MCF 10A (cell line): ENCODE measurements around the gene PPP1R1B. TPM values are rescaled to one million over a fixed set of nuclear protein-coding genes. Genes with fewer than 3 reads are reported as not detected.

Experiments used
- BruUV-seq: library from RNA; stranded (reverse); fragments of 400-500 nt; replicated peaks from 2 replicates; lab custom pipeline; 2021; lab: Mats Ljungman, UMichigan
- CTCF ChIA-PET: fragments of 300-600 bp; sonication (Branson Sonifier 250); formaldehyde crosslinking; extraction: SDS; loops from one replicate; lab custom pipeline; 2021; ENCODE audit warnings: antibody characterized with exemption, inconsistent platforms; lab: Yijun Ruan, JAX
- POLR2A ChIA-PET: fragments of 300-600, 350-650 bp; sonication (Branson Sonifier 250); formaldehyde crosslinking; extraction: SDS; loops from one replicate; lab custom pipeline; 2020; ENCODE audit warnings: antibody characterized with exemption, inconsistent platforms; lab: Yijun Ruan, JAX
- DNase-seq: peaks from one replicate; pipeline ENCODE4 v3.0.0-alpha.2; 2018; ENCODE audit not compliant: unreplicated experiment
- H3K27ac Mint-ChIP-seq: one replicate; pipeline ENCODE4 v1.8.0; 2022; ENCODE audit warnings: mild to moderate bottlenecking, low read depth, mixed read lengths; ENCODE audit not compliant: unreplicated experiment
- H3K27me3 Mint-ChIP-seq: one replicate; pipeline ENCODE4 v1.8.0; 2022; ENCODE audit warnings: mixed read lengths; ENCODE audit not compliant: insufficient read depth, unreplicated experiment
- H3K36me3 Mint-ChIP-seq: one replicate; pipeline ENCODE4 v1.8.0; 2022; ENCODE audit warnings: mild to moderate bottlenecking, moderate library complexity, mixed read lengths; ENCODE audit not compliant: insufficient read depth, unreplicated experiment
- H3K4me1 Mint-ChIP-seq: one replicate; pipeline ENCODE4 v1.8.0; 2022; ENCODE audit warnings: mixed read lengths; ENCODE audit not compliant: insufficient read depth, unreplicated experiment
- H3K4me3 Mint-ChIP-seq: one replicate; pipeline ENCODE4 v1.8.0; 2022; ENCODE audit warnings: mild to moderate bottlenecking, moderate library complexity, mixed read lengths; ENCODE audit not compliant: unreplicated experiment
- H3K9me3 Mint-ChIP-seq: one replicate; pipeline ENCODE4 v1.8.0; 2022; ENCODE audit warnings: mixed read lengths; ENCODE audit not compliant: unreplicated experiment
- intact Hi-C: fragments of 100-400 bp; cut with micrococcal nuclease; formaldehyde crosslinking; loops from 2 replicates; pipeline ENCODE4 v1.14.1; 2022
- total RNA-seq: library from RNA; stranded (reverse); gene quantifications from 2 replicates; pipeline ENCODE4 v1.2.3, GENCODE V29; 2022
- TF ChIP-seq, protein P1 (sequence below): fragments of 200-600 bp; IDR thresholded peaks from one replicate; pipeline ENCODE4 v1.8.0; 2022; ENCODE audit warnings: antibody characterized with exemption, mild to moderate bottlenecking; ENCODE audit not compliant: unreplicated experiment

Gene PPP1R1B
- total RNA-seq, 1 experiment from 2014 or later: not detected

DNA sequence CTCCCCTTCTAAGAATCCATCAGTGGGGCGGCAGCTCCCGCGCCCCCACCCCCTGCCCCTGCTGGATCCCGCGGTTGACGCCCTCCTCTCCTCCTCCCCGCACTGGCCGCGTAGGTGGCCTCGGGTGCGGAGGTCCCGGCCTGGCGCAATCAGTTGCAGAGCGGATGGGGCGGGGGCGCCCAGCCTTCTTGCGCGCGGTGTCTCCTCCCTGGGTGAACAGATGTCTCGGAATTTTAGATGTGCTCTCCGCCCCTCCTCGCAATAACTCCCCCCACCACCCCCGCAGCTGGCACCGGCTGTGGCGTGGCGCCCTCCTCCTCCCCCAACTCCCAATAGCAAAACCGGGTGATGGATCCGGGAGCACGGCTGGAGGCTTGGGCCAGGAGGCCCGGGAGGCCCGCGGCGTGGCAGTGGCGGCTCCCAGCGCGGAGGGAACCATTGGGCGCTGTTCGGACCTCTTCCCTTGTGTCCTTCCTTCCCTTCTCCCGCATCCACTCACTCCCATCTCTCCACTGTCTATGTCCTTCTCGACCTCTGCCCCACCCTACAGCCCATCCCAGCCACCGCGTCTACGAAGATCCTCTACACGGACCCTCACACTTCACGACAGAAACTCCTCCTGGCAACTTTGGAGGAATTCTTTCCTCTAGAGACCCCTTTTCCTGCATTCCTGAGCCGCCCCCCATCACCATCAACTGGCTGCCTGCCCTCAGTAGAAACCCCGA is 30.0 kb upstream of the PPP1R1B start:
- ChIA-PET CTCF (interaction anchor here (0.6 kb wide), 1 partner anchor 27 kb away, joined by 5 read pairs; no protein-coding TSS in a partner anchor), POLR2A (no interaction called here)
- intact Hi-C loops: no loop called here
- H3K27me3 Mint-ChIP-seq: peaks cover 99% of the 10 kb centered on the region
- BruUV-seq: no TSS peak
- no peak overlapping the region for H3K4me3 Mint-ChIP-seq
- H3K4me1 Mint-ChIP-seq: no peaks in the 10 kb centered on the region
- H3K9me3 Mint-ChIP-seq: peaks cover 7% of the 10 kb centered on the region
- TF ChIP-seq, protein P1, sequence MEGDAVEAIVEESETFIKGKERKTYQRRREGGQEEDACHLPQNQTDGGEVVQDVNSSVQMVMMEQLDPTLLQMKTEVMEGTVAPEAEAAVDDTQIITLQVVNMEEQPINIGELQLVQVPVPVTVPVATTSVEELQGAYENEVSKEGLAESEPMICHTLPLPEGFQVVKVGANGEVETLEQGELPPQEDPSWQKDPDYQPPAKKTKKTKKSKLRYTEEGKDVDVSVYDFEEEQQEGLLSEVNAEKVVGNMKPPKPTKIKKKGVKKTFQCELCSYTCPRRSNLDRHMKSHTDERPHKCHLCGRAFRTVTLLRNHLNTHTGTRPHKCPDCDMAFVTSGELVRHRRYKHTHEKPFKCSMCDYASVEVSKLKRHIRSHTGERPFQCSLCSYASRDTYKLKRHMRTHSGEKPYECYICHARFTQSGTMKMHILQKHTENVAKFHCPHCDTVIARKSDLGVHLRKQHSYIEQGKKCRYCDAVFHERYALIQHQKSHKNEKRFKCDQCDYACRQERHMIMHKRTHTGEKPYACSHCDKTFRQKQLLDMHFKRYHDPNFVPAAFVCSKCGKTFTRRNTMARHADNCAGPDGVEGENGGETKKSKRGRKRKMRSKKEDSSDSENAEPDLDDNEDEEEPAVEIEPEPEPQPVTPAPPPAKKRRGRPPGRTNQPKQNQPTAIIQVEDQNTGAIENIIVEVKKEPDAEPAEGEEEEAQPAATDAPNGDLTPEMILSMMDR: no peak
- DNase-seq: no peak
- no peaks in the 10 kb centered on the region for H3K36me3 Mint-ChIP-seq
- no peak overlapping the region for H3K27ac Mint-ChIP-seq

DNA sequence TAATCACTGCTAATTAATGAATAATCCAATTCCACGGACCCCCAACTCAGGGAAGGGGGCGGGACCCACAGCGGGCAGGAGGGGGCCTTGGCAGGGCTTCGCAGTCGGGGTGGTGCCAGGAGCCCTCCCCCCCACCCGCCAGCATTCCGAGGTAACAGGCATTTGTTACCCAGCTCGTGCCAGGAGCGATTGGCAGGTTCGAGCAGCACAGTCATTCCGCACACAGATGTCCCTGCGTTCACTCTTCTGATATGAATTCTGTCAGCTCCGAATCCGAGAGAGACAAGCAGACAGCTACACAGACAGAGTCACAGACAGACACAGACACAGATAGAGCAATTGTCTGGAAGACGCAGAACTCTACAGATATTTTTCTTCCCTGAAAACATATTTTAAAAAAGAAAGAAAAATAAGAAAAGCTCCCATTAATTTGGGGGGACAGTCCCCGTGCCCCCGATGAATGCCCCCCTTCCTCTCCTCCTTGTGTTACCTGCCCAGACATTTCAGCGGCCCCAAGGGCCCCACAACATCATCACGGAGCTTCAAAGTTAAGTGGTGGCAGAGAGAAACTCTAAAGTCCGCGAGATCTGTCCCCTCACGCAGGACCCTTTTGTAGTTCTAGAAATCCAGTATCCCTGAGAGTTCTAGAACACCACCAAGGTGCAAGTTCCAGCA is 29.2 kb upstream of the PPP1R1B start:
- CTCF ChIA-PET: interaction anchor here (0.7 kb wide), 1 partner anchor 103 kb away, joined by 3 read pairs; no protein-coding TSS in a partner anchor
- POLR2A ChIA-PET: interaction anchor here (0.6 kb wide), 1 partner anchor 21 kb away, joined by 3 read pairs; no protein-coding TSS in a partner anchor

DNA sequence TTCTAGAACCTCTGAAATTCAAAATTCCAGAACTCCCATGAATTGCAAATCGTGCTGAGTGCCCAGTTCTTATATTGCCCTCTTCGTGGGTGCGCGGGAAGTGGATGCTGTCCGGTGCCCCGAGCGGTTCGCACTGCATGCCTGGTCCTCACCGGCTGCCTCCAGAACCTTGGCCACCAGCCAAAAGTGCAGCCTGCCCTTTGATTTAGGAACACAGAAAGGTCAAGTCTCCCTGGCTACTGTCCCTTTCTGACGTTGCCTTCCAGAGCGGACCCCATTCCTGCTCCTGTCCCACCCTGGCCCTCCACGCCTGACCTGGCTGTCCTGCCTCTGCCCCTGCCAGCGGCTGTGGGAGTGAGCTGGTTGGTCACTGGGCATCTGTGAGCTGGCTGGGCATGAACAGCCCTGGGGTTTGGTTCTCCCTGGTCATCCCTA is 28.7 kb upstream of the PPP1R1B start:
- H3K36me3 Mint-ChIP-seq: no peaks in the 10 kb centered on the region
- CTCF ChIA-PET: interaction anchor here (0.7 to 1.9 kb wide), 2 partner anchors 23 to 103 kb away, joined by 3 to 5 read pairs; no protein-coding TSS in a partner anchor
- peaks cover 99% of the 10 kb centered on the region for H3K27me3 Mint-ChIP-seq
- no peak overlapping the region for H3K4me3 Mint-ChIP-seq
- no TSS peak for BruUV-seq
- no peak overlapping the region for H3K27ac Mint-ChIP-seq
- peaks cover 5% of the 10 kb centered on the region for H3K9me3 Mint-ChIP-seq
- peaks cover under 1% of the 10 kb centered on the region for H3K4me1 Mint-ChIP-seq
- TF ChIP-seq, protein P1: no peak
- POLR2A ChIA-PET: no interaction called here
- intact Hi-C loops: no loop called here
- DNase-seq: no peak

More for the DNA sequence above, 29.2 kb upstream of the PPP1R1B start:
- no peaks in the 10 kb centered on the region for H3K36me3 Mint-ChIP-seq
- no peak overlapping the region for H3K4me3 Mint-ChIP-seq
- intact Hi-C loops: no loop called here
- BruUV-seq: no TSS peak
- peaks cover 7% of the 10 kb centered on the region for H3K9me3 Mint-ChIP-seq
- no peak for DNase-seq
- no peak overlapping the region for H3K27ac Mint-ChIP-seq
- TF ChIP-seq, protein P1: no peak
- peaks cover 99% of the 10 kb centered on the region for H3K27me3 Mint-ChIP-seq
- H3K4me1 Mint-ChIP-seq: no peaks in the 10 kb centered on the region

DNA sequence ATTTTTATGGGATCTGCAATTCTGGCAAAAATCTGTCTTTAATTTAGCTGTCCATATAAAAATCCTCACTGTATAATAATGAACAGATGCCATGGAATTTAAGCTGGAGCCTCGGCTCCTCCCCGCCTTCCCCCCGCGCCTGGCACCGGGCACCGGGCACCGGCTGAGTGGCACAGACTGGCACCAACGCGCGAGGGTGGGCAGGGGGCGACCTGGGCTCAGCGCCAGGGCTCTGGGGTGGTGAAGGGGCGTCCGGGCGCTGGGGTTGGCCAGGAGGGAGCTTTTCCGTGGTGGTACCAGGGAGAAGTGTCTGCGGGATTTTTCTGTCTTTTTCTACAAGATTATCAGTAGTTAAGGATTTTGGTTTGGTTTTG is 28.1 kb upstream of the PPP1R1B start:
- BruUV-seq: no TSS peak
- POLR2A ChIA-PET: no interaction called here

More for the DNA sequence above, 28.1 kb upstream of the PPP1R1B start:
- Mint-ChIP-seq H3K4me3 (no peak overlapping the region), H3K27me3 (peaks cover 99% of the 10 kb centered on the region), H3K9me3 (no peaks in the 10 kb centered on the region), H3K27ac (no peak overlapping the region), H3K36me3 (no peaks in the 10 kb centered on the region), H3K4me1 (peaks cover 6% of the 10 kb centered on the region)
- TF ChIP-seq, protein P1: no peak
- DNase-seq: no peak
- intact Hi-C loops: no loop called here
- CTCF ChIA-PET: interaction anchor here (0.5 to 1.9 kb wide), 2 partner anchors 23 to 71 kb away, joined by 3 to 5 read pairs; no protein-coding TSS in a partner anchor
